Endothelial cell of umbilical vein (primary cell): Measurements from ENCODE around the gene SH2D3C. TPM values are rescaled to one million over a fixed set of nuclear protein-coding genes. Genes with fewer than 3 reads are reported as not detected.

Experiments
- BruUV-seq: library from RNA; stranded (reverse); fragments of 400-500 nt; replicated peaks from 2 replicates; lab custom pipeline; 2021; lab: Mats Ljungman, UMichigan
- CTCF ChIA-PET: fragments of 300-600, 350-600 bp; sonication (Branson Sonifier 250); formaldehyde crosslinking; loops from one replicate; lab custom pipeline; 2021; ENCODE audit warnings: antibody characterized with exemption, inconsistent platforms; lab: Charles Lee
- POLR2A ChIA-PET: fragments of 300-600, 350-600 bp; sonication (Branson Sonifier 250); formaldehyde crosslinking; loops from one replicate; lab custom pipeline; 2021; ENCODE audit warnings: antibody characterized with exemption, inconsistent platforms; lab: Charles Lee
- DNase-seq: peaks from one replicate; pipeline ENCODE4 v3.0.0-alpha.2; 2011; ENCODE audit warnings: low read depth, low spot score
- FAIRE-seq: peaks from 2 replicates; lab custom pipeline; 2011; peaks lifted over from hg19 to GRCh38; lab: Jason Lieb, UNC
- H2AFZ ChIP-seq: 2 replicates; pipeline ENCODE4 v1.6.0; 2012; ENCODE audit warnings: low read depth, low read length, control low read depth, inconsistent platforms
- H3K27ac ChIP-seq: 2 replicates; pipeline ENCODE4 v1.5.1; 2011; ENCODE audit warnings: low read depth, mild to moderate bottlenecking, control low read depth, low read length, moderate library complexity; ENCODE audit not compliant: insufficient read depth
- H3K27me3 ChIP-seq, 2 experiments: 2 replicates each; pipeline versions ENCODE4 v1.6.0 to v1.6.1; 2011; ENCODE audit warnings: low read length in 2 of 2, mixed read lengths in 1 of 2; ENCODE audit not compliant: control insufficient read depth in 2 of 2, insufficient read depth in 2 of 2
- H3K36me3 ChIP-seq, 2 experiments: 2 replicates in 1 of 2; 3 replicates in 1 of 2; pipeline ENCODE4 v1.5.1; 2011; ENCODE audit warnings: low read length in 2 of 2, mild to moderate bottlenecking in 1 of 2, moderate library complexity in 1 of 2; ENCODE audit not compliant: control insufficient read depth in 2 of 2, insufficient read depth in 2 of 2; ENCODE audit errors: extremely low read depth in 1 of 2
- H3K4me1 ChIP-seq: 3 replicates; pipeline ENCODE4 v1.5.1; 2011; ENCODE audit warnings: mild to moderate bottlenecking, low read length; ENCODE audit not compliant: control insufficient read depth, insufficient read depth; ENCODE audit errors: extremely low read depth
- H3K4me2 ChIP-seq: 2 replicates; pipeline ENCODE4 v1.6.1; 2011; ENCODE audit warnings: low read length, control low read depth, mixed read lengths; ENCODE audit not compliant: insufficient read depth
- H3K4me3 ChIP-seq, 3 experiments: fragments of 200-600 bp in 1 of 3; sonication (generic), shearing (Covaris generic) in 1 of 3; replicated peaks in 1 of 3; 2 replicates each; pipeline ENCODE4 v1.5.1; 2011 to 2016; ENCODE audit warnings: control low read depth in 3 of 3, low read length in 3 of 3, mild to moderate bottlenecking in 2 of 3, inconsistent platforms in 1 of 3, low read depth in 1 of 3, moderate library complexity in 1 of 3; ENCODE audit not compliant: insufficient read depth in 1 of 3
- H3K79me2 ChIP-seq: 2 replicates; pipeline ENCODE4 v1.6.0; 2012; ENCODE audit warnings: low read length, inconsistent platforms; ENCODE audit not compliant: control insufficient read depth, insufficient read depth
- H3K9ac ChIP-seq: replicated peaks from 2 replicates; pipeline ENCODE3; 2011; ENCODE audit warnings: low read length, control low read depth; ENCODE audit not compliant: insufficient read depth; ENCODE audit errors: extremely low read depth
- H3K9me1 ChIP-seq: replicated peaks from 3 replicates; pipeline ENCODE4 v1.6.0; 2011; ENCODE audit warnings: mild to moderate bottlenecking, low read length; ENCODE audit not compliant: control insufficient read depth, insufficient read depth; ENCODE audit errors: extremely low read depth
- H3K9me3 ChIP-seq: replicated peaks from 2 replicates; pipeline ENCODE4 v1.5.1; 2012; ENCODE audit warnings: low read length, inconsistent platforms; ENCODE audit not compliant: control insufficient read depth, insufficient read depth
- H4K20me1 ChIP-seq: replicated peaks from 2 replicates; pipeline ENCODE3; 2011; ENCODE audit warnings: mild to moderate bottlenecking, low read length; ENCODE audit not compliant: control insufficient read depth, insufficient read depth; ENCODE audit errors: extremely low read depth
- FOS ChIP-seq: IDR thresholded peaks from 2 replicates; pipeline ENCODE4 v1.6.1; 2011; ENCODE audit warnings: mild to moderate bottlenecking, low read length, moderate library complexity, borderline replicate concordance; ENCODE audit not compliant: insufficient read depth
- JUN ChIP-seq: IDR thresholded peaks from 2 replicates; pipeline ENCODE4 v1.6.1; 2011; ENCODE audit warnings: borderline replicate concordance, low read depth; ENCODE audit not compliant: insufficient read length, insufficient read depth
- POLR2AphosphoS5 ChIP-seq: IDR thresholded peaks from 2 replicates; pipeline ENCODE4 v1.6.1; 2012; ENCODE audit warnings: low read depth, mild to moderate bottlenecking, control low read depth, low read length, moderate library complexity; ENCODE audit not compliant: insufficient read depth
- dilution Hi-C: fragments of 300-500 bp; cut with MboI; formaldehyde crosslinking; loops from one replicate; pipeline ENCODE4 v1.15.0; 2019; ENCODE audit warnings: low sequenced_read_pairs; ENCODE audit not compliant: extremely low pct_ligation_motif_present
- intact Hi-C: fragments of 100-400 bp; cut with micrococcal nuclease; formaldehyde crosslinking; loops from one replicate; pipeline ENCODE4 v1.10.0; 2022
- polyA plus RNA-seq, 4 experiments: library from polyadenylated mRNA; depleted of rRNA in 3 of 4; stranded (reverse) in 3 of 4; unstranded in 1 of 4; fragments of >200 nt; gene quantifications; 2 replicates each; pipeline versions ENCODE4 v1.2.1 to v1.2.3, GENCODE V29; 2011 to 2012; ENCODE audit warnings: missing spikeins in 1 of 4
- total RNA-seq: library from RNA; stranded (reverse); gene quantifications from 2 replicates; pipeline ENCODE4 v1.2.3, GENCODE V29; 2021
- TF ChIP-seq, protein P1 (sequence below), 2 donors: IDR thresholded peaks; 1 replicate in 1 of 2; 2 replicates in 1 of 2; pipeline ENCODE4 v1.5.1; 2011; ENCODE audit warnings: low read length in 2 of 2, mild to moderate bottlenecking in 2 of 2, moderate library complexity in 2 of 2, control low read depth in 1 of 2, inconsistent platforms in 1 of 2, low read depth in 1 of 2; ENCODE audit not compliant: insufficient read depth in 1 of 2; ENCODE audit errors: extremely low read depth in 1 of 2

SH2D3C gene
- total and polyA plus RNA-seq, 2 donors (not counting 3 experiments of a cell fraction or from before 2014, with no cell fraction given), result 95.0 to 173 TPM

DNA sequence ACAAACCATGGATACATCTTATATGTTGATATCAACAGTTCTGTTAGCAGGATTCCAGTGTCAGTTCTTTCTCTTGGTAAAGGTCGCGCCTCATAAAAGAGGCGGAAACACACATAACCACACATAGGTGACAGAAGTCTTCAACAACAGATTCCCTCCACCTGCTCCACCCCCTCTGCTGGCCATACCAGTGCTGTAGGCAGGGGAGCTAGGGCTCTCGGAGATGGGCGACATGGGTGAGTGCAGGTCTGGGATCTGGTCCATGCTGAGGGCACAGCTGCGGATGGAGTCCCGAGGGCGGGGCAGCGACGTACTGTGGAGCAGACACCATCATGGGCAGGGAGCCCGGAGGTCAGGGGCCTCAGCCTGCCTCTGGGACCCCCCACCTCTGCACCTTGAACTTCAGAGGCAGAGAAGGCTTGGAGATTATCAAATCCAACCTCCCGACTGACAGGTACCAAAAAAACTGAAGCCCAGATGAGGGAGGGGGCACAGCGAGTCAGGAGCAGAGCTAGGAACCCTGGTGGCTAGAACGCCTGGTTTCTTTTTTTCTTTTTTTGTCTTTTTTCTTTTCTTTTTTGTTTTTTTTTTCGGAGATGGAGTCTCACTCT lies 31.4 kb downstream of the SH2D3C start:
- Histone ChIP-seq H3K9me3 (no peaks in the 10 kb centered on the region), H2AFZ (no peak overlapping the region), H3K79me2 (peaks cover 7% of the 10 kb centered on the region), H4K20me1 (peaks cover 3% of the 10 kb centered on the region), H3K4me1 (no peaks in the 10 kb centered on the region), H3K9ac (no peak overlapping the region), H3K36me3 (peaks cover 39 to 72% of the 10 kb centered on the region in 2 experiments), H3K4me3 (no peak overlapping the region), H3K27ac (no peak overlapping the region), H3K27me3 (no peaks in the 10 kb centered on the region), H3K9me1 (no peaks in the 10 kb centered on the region), H3K4me2 (no peak overlapping the region)
- no peak for FAIRE-seq
- no peak for DNase-seq
- ChIA-PET POLR2A (interaction anchor here (1.0 kb wide), 1 partner anchor 10 kb away, joined by 6 read pairs; no protein-coding TSS in a partner anchor), CTCF (interaction anchor here (0.7 to 1.5 kb wide), 7 partner anchors 12 to 221 kb away, joined by 3 to 7 read pairs (median 4); partner anchors contain the start of gene TOR2A)
- intact Hi-C loops, result no loop called here
- dilution Hi-C loops, result no loop called here
- TF ChIP-seq, protein P1, sequence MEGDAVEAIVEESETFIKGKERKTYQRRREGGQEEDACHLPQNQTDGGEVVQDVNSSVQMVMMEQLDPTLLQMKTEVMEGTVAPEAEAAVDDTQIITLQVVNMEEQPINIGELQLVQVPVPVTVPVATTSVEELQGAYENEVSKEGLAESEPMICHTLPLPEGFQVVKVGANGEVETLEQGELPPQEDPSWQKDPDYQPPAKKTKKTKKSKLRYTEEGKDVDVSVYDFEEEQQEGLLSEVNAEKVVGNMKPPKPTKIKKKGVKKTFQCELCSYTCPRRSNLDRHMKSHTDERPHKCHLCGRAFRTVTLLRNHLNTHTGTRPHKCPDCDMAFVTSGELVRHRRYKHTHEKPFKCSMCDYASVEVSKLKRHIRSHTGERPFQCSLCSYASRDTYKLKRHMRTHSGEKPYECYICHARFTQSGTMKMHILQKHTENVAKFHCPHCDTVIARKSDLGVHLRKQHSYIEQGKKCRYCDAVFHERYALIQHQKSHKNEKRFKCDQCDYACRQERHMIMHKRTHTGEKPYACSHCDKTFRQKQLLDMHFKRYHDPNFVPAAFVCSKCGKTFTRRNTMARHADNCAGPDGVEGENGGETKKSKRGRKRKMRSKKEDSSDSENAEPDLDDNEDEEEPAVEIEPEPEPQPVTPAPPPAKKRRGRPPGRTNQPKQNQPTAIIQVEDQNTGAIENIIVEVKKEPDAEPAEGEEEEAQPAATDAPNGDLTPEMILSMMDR (IDR thresholded peaks at IDR 0.05; ENCODE audit: extremely low read depth in 1 of 2, insufficient read depth in 1 of 2, low read depth in 1 of 2, low read length in 2 of 2), result peak in 1 of 2 donors; percentile 1
- no peak for TF ChIP-seq FOS
- BruUV-seq, result no TSS peak

DNA sequence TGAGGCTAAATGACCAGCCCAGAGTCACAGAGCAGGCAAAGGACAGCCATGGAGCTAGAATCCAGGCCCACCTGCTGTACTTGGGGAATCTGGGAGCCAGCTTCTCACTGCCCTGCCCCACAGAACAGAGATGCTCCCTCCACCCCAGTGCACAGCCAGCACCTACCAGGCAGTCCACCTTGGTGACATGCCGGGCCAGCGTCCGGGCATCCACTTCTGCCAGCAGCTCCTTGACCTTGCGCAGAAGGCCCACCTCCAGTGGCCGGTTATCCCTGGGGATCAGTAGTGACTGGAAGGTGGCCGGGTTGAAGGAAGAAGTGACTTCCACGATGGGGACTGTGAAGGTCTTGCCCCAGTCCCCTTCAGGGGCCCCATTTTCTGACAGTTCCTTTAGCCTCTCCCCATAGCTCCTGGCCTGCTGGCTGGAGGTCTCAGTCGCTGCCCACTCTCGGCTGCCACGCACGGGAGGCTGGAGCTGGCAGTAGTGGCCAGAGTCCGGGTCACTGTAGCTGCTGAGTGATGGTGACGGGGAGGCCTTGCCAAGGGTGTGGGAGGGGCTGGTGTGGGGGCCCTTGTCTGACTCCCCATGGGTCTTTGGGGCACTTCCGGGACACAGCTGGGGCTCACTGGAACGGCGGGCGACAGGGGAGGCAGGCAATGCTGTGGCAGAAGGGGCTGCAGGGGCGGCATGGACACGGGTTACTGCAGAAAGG lies 33.9 kb downstream of the SH2D3C start:
- H3K4me3 ChIP-seq, result no peak overlapping the region
- intact Hi-C loops, result no loop called here
- CTCF ChIA-PET, result interaction anchor here (0.6 to 3.5 kb wide), 7 partner anchors 10 to 204 kb away, joined by 3 to 15 read pairs (median 4); partner anchors contain the start of gene TOR2A

More for the DNA sequence above, 33.9 kb downstream of the SH2D3C start:
- no peak overlapping the region for H2AFZ ChIP-seq
- H3K9ac ChIP-seq, result no peak overlapping the region
- no TSS peak for BruUV-seq
- H4K20me1 ChIP-seq, result no peaks in the 10 kb centered on the region
- no peaks in the 10 kb centered on the region for H3K9me3 ChIP-seq
- no peak for TF ChIP-seq JUN
- TF ChIP-seq POLR2AphosphoS5, result peak; percentile 50
- DNase-seq (no peak), FAIRE-seq (no peak)
- H3K27ac ChIP-seq, result no peak overlapping the region
- H3K27me3 ChIP-seq, result no peaks in the 10 kb centered on the region
- H3K79me2 ChIP-seq, result no peaks in the 10 kb centered on the region
- H3K4me1 ChIP-seq, result no peaks in the 10 kb centered on the region
- dilution Hi-C loops, result no loop called here
- no peak overlapping the region for H3K4me2 ChIP-seq
- POLR2A ChIA-PET, result interaction anchor here (1.3 kb wide), 1 partner anchor 23 kb away, joined by 3 read pairs; no protein-coding TSS in a partner anchor
- peaks cover 44 to 67% of the 10 kb centered on the region in 2 experiments for H3K36me3 ChIP-seq
- no peaks in the 10 kb centered on the region for H3K9me1 ChIP-seq
